Right lobe of liver (tissue), 4 donors: Measurements from ENCODE around the gene MARS2.

Experiments
- CTCF ChIP-seq, 4 donors: fragments of 200-600 bp in 3 of 4; fragments of 450-650 bp in 1 of 4; IDR thresholded peaks; one replicate each; pipeline versions ENCODE4 v1.5.1 to v1.8.0; 2016 to 2022; ENCODE audit warnings: antibody characterized with exemption in 4 of 4, mild to moderate bottlenecking in 2 of 4
- POLR2A ChIP-seq: fragments of 450-650 bp; IDR thresholded peaks from one replicate; pipeline ENCODE4 v1.6.1; 2017; ENCODE audit warnings: antibody characterized with exemption, mild to moderate bottlenecking
- donor health status: DM: no; HTN: no; CAD: no.
- donor health status: DM: no; HTN: no; CAD: no.
- donor health status: DM: no; HTN: yes; CAD: no.

- TF ChIP-seq CTCF (IDR thresholded peaks at IDR 0.05): peak; percentile 56 to 70 (median 64)
- TF ChIP-seq POLR2A: no peak
Observed at GRCh38 chr2:197707316-197708213, 2.4 kb downstream of the MARS2 start.
